SK-N-MC (cell line): ENCODE measurements around the gene ALS2.

ENCODE experiments used
- EZH2 ChIP-seq: fragments of 200-600 bp; sonication (generic); IDR thresholded peaks from one replicate; pipeline ENCODE4 v1.6.1; 2017; ENCODE audit warnings: antibody characterized with exemption
- FOXP2 ChIP-seq: optimal IDR thresholded peaks from 2 replicates; pipeline ENCODE3; 2011; ENCODE audit warnings: mild to moderate bottlenecking, moderate library complexity; ENCODE audit not compliant: insufficient read depth; ENCODE audit errors: extremely low read length, control extremely low read depth
- POLR2AphosphoS5 ChIP-seq: IDR thresholded peaks from 2 replicates; pipeline ENCODE4 v1.6.1; 2012; ENCODE audit warnings: mild to moderate bottlenecking, low read depth, low read length, borderline replicate concordance

- TF ChIP-seq POLR2AphosphoS5 (no peak), EZH2 (no peak), FOXP2 (no peak)
Observed at GRCh38 chr2:201797175-201797840, 16.6 kb upstream of the ALS2 start.
